SK-N-SH treated with all-trans-retinoic acid at 6 μM for 48 hours (cell line): ENCODE measurements around the gene CDH4.

Experiments used
- CREB5 ChIP-seq: fragments of 250-450 bp; sonication (Bioruptor Pico); IDR thresholded peaks from 2 replicates; pipeline ENCODE4 v1.5.1; 2020; ENCODE audit warnings: low read depth, mild to moderate bottlenecking, moderate library complexity
- ESRRG ChIP-seq: fragments of 250-450 bp; sonication (Bioruptor Pico); IDR thresholded peaks from 2 replicates; pipeline ENCODE4 v1.6.1; 2021; ENCODE audit warnings: mild to moderate bottlenecking
- ISL1 ChIP-seq: fragments of 250-450 bp; sonication (Bioruptor Pico); IDR thresholded peaks from 2 replicates; pipeline ENCODE4 v2.1.2; 2022; ENCODE audit warnings: mild to moderate bottlenecking, moderate library complexity
- OSR1 ChIP-seq: fragments of 250-450 bp; sonication (Bioruptor Pico); IDR thresholded peaks from 2 replicates; pipeline ENCODE4 v1.8.0; 2022; ENCODE audit warnings: moderate library complexity, mild to moderate bottlenecking, inconsistent platforms
- RARB ChIP-seq: fragments of 250-450 bp; sonication (Bioruptor Pico); IDR thresholded peaks from 2 replicates; pipeline ENCODE4 v1.8.0; 2021; ENCODE audit warnings: mild to moderate bottlenecking, moderate library complexity
- TOX ChIP-seq: fragments of 250-450 bp; sonication (Bioruptor Pico); IDR thresholded peaks from 2 replicates; pipeline ENCODE4 v1.8.0; 2021; ENCODE audit warnings: mild to moderate bottlenecking, moderate library complexity, borderline replicate concordance
- ZC3H10 ChIP-seq: fragments of 250-450 bp; sonication (Bioruptor Pico); IDR thresholded peaks from 2 replicates; pipeline ENCODE4 v1.5.1; 2021; ENCODE audit warnings: mild to moderate bottlenecking, moderate library complexity
- ZFP30 ChIP-seq: fragments of 450-650 bp; formaldehyde crosslinking; IDR thresholded peaks from 2 replicates; pipeline ENCODE4 v1.5.0; 2022; ENCODE audit warnings: mild to moderate bottlenecking, moderate library complexity
- TF ChIP-seq, protein P1 (sequence below): fragments of 250-450 bp; sonication (Bioruptor Pico); IDR thresholded peaks from 2 replicates; pipeline ENCODE4 v1.8.0; 2020; ENCODE audit warnings: mild to moderate bottlenecking, moderate library complexity, borderline replicate concordance
- TF ChIP-seq, protein P2 (sequence below): fragments of 250-450 bp; sonication (Bioruptor Pico); IDR thresholded peaks from 2 replicates; pipeline ENCODE4 v1.5.1; 2021; ENCODE audit warnings: mild to moderate bottlenecking, moderate library complexity

GRCh38 chr20:61230166-61230565 is 21.9 kb upstream of the CDH4 start:
- TF ChIP-seq TOX (no peak), ISL1 (CRISPR knock-in tag) (no peak), ZFP30 (CRISPR knock-in tag) (no peak), OSR1 (CRISPR knock-in tag) (no peak), RARB (CRISPR knock-in tag) (no peak), ESRRG (CRISPR knock-in tag) (no peak), ZC3H10 (no peak), CREB5 (CRISPR knock-in tag) (no peak)
- TF ChIP-seq, protein P1, sequence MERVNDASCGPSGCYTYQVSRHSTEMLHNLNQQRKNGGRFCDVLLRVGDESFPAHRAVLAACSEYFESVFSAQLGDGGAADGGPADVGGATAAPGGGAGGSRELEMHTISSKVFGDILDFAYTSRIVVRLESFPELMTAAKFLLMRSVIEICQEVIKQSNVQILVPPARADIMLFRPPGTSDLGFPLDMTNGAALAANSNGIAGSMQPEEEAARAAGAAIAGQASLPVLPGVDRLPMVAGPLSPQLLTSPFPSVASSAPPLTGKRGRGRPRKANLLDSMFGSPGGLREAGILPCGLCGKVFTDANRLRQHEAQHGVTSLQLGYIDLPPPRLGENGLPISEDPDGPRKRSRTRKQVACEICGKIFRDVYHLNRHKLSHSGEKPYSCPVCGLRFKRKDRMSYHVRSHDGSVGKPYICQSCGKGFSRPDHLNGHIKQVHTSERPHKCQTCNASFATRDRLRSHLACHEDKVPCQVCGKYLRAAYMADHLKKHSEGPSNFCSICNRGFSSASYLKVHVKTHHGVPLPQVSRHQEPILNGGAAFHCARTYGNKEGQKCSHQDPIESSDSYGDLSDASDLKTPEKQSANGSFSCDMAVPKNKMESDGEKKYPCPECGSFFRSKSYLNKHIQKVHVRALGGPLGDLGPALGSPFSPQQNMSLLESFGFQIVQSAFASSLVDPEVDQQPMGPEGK (CRISPR knock-in tag): no peak
- TF ChIP-seq, protein P2, sequence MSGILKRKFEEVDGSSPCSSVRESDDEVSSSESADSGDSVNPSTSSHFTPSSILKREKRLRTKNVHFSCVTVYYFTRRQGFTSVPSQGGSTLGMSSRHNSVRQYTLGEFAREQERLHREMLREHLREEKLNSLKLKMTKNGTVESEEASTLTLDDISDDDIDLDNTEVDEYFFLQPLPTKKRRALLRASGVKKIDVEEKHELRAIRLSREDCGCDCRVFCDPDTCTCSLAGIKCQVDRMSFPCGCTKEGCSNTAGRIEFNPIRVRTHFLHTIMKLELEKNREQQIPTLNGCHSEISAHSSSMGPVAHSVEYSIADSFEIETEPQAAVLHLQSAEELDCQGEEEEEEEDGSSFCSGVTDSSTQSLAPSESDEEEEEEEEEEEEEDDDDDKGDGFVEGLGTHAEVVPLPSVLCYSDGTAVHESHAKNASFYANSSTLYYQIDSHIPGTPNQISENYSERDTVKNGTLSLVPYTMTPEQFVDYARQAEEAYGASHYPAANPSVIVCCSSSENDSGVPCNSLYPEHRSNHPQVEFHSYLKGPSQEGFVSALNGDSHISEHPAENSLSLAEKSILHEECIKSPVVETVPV (CRISPR knock-in tag): no peak
